Stimulated activated CD8-positive, alpha-beta memory T cell treated with anti-CD3 and anti-CD28 coated beads, Interleukin-7, amount 100 ng/mL, for 24 hours (primary cell): ENCODE results near the gene PILRA.
A peak's percentile ranks its signal among the peaks of the same experiment; 100 is the strongest.

ENCODE experiments used
- DNase-seq: peaks from one replicate; pipeline ENCODE4 v3.0.0-alpha.2; 2020; ENCODE audit warnings: low read depth

PILRA gene

GRCh38 chr7:100413346-100413745 lies 40.1 kb downstream of the PILRA start:
- DNase-seq: no peak

DNA sequence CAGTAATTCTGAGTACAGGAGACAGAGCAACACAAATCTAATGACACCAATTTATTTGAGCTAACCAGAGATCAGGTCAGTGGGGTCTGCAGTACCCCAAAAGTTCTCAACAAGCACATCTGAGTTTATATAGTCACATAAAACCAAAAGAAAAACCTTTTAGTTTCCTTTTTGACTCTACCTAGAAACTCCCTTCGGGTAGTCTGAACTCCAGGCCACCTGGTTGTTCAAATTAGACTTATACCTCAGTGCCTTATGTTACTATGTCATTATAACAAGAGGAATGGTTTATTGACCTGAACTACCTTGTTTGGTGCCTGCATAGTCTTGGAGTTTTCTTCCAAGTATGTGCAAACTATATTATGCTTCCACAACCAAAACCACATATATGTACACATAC lies 40.6 kb downstream of the PILRA start:
- no peak for DNase-seq

- DNase-seq: no peak
These were observed 42.2 kb downstream of the PILRA start for GRCh38 chr7:100415448-100415847.

DNA sequence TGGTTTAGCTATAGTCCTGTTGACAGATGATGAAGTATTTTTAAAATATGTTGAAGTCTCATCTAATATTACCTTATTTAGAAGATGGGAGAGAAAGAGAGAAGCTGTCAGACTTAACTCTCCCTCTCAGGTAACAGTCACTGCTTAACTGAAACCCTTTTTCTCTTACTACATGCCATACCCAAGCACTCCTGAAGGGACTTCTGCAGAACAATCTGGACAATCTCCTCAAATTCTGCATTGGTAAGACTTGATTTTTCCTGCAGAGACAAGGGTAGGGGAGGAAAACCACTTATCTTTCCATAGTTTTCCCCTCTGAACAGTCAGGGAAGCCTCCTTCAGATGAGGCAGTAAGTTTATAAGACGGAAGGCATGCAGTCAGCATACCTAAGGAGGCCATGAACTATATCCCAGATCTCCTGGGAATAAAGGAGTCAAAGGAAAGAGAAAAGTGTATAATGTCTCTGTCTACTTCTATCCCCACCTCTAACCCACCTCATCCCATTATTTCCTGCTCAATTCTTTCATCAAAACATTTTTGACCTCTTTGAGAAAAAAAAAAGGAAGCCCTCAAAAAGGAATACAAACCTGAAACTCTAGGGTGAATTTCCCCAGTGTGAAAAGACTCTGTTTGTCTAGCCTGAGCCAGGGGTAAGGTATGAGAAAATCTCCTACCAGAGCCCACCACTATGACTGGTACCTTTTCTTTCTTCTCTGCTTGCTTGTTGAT lies 45.8 kb downstream of the PILRA start:
- DNase-seq: no peak

GRCh38 chr7:100419660-100420226 lies 46.5 kb downstream of the PILRA start:
- no peak for DNase-seq

DNA sequence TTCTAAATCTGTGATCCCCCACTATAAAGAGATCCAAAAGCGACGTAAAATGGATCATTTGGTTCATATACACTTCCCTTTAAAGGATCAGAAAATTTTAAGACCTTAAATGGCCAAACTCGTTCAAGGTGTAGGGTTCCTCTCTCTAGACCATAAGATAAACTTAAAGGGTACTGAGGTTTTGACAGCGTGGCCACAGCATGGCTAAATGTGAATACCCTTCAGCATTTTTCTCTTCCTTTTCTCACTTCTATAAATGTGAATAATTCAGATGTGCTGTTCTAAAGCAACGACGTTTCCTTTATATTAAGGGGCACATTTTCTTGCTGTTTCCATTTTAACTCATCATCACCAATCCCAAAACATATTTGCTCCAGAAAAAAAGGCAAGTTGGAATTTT lies 50.0 kb downstream of the PILRA start:
- no peak for DNase-seq

DNA sequence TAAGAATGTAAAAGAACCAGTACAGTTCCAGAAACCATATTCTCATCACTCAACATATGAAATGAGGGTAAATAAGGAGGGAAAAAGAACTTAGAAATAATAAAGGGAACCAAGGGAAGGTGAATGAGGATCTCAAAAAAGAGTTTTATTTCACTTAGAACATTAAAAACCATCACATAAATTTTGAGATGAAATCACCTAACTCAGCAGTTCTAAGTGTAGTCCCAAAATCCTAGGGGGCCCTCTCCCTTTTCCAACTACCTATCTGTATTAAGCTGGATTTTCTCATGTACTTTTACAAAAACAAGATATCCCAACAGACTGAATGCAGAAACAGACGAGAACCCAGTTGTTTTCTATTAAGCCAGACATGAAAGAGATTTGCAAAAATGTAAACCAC lies 52.1 kb downstream of the PILRA start:
- DNase-seq: no peak

- no peak for DNase-seq
These were observed 53.2 kb downstream of the PILRA start for GRCh38 chr7:100426516-100426915.

- DNase-seq: no peak
These were observed 54.5 kb downstream of the PILRA start for GRCh38 chr7:100427762-100428198.

DNA sequence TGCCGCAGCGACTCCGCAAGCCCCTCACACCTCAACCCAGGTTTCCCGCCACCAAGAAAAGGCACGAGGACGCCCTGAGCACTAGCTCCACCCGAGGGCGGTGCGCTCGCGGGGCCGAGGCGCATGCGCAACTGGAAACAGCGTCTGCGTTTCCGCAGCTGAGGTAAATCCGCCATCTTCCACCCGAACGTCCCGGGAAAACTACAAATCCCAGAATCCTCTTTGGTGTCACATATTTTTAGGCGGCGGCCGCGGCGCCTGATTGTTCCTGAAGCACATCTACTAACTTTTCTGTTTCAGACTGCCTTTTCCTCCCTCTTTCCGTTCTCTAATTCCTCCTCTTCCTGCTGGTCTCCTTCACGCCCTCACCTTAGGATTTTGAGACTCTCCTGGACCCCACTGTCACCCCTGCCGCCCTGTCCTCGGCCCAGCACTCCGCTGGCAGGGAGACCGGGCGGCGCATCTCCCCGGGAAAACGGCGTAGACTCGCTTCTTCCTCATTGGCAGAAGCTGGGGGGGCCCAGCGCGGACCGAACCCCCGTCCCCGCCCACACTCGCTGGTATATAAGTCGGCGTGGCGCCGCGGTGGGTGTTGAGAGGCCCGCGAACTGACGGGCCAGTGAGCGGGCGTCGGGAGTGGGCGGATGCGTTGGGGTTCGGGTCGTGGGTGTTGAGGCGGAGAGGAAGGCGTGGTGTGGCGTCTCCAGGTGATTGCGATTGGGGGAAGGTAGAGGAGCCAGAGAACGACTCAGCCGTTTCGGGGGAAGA lies 55.1 kb downstream of the PILRA start, which contains the start of gene ZCWPW1:
TSS of gene ZCWPW1 (minus strand) at position 505 of the 768 bp plus-strand sequence. CDS start 8,054 bp downstream, outside the sequence.
- DNase-seq: peak; percentile 93

GRCh38 chr7:100428967-100429636 lies 55.8 kb downstream of the PILRA start:
- DNase-seq: peak; percentile 100

- DNase-seq: peak; percentile 97
These were observed 56.6 kb downstream of the PILRA start, which contains the start of gene MEPCE for GRCh38 chr7:100429637-100430492. TSS of gene MEPCE (plus strand) at chr7:100429831. CDS start at chr7:100430019, 188 bp downstream.

GRCh38 chr7:100430493-100431285 lies 57.4 kb downstream of the PILRA start:
- DNase-seq: no peak

DNA sequence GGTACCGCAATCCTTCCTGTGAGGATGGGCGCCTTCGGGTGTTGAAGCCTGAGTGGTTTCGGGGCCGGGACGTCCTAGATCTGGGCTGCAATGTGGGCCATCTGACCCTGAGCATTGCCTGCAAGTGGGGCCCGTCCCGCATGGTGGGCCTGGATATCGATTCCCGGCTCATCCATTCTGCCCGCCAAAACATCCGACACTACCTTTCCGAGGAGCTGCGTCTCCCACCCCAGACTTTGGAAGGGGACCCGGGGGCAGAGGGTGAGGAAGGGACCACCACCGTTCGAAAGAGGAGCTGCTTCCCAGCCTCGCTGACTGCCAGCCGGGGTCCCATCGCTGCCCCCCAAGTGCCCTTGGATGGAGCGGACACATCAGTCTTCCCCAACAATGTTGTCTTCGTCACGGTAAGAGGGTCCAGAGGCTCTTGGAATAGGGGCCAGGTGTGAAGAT lies 58.0 kb downstream of the PILRA start:
- no peak for DNase-seq

DNA sequence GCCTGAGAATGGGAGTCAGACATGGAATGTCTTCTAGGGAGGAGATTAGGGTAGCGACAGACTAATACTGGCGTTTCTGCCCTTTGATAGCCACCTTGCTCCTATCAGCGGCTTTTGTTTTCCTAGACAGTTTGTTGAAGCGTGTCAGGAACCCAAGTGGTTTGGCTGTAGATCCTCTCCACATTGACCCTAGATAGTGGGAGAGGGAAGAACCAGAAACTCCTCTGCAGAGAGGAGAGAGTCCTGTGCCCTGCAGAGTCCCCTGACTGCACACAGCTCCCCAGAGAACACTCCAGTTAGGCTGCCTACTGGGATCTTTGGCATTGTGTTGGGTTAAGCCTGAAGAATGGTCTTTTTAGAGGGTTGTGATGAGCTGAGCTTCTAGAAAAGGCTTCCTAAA lies 58.8 kb downstream of the PILRA start:
- no peak for DNase-seq

DNA sequence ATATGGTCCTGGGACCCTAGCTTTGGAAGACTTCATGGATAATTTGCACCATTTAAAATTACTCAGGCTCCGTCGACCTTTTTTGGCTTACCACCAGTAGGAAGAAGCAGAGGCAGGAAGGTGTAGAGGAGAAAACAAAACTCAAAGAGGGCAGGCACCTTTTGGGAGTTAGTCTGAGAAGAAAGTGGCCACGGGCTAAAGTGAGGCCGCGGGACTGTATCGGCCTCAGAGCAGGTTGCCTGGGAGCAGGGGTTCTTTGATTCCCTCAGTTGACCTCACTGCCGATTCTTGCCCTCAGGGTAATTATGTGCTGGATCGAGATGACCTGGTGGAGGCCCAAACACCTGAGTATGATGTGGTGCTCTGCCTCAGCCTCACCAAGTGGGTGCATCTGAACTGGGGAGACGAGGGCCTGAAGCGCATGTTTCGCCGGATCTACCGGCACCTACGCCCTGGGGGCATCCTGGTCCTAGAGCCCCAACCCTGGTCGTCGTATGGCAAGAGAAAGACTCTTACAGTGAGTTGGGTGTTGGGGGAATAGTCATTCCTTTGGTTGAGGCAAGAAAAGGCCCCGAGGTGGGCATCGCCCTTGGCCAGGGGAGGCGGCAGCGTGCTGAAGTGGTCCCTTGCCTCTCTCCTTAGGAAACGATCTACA lies 59.5 kb downstream of the PILRA start:
- no peak for DNase-seq

- DNase-seq: no peak
These were observed 59.9 kb downstream of the PILRA start for GRCh38 chr7:100433276-100433591.

DNA sequence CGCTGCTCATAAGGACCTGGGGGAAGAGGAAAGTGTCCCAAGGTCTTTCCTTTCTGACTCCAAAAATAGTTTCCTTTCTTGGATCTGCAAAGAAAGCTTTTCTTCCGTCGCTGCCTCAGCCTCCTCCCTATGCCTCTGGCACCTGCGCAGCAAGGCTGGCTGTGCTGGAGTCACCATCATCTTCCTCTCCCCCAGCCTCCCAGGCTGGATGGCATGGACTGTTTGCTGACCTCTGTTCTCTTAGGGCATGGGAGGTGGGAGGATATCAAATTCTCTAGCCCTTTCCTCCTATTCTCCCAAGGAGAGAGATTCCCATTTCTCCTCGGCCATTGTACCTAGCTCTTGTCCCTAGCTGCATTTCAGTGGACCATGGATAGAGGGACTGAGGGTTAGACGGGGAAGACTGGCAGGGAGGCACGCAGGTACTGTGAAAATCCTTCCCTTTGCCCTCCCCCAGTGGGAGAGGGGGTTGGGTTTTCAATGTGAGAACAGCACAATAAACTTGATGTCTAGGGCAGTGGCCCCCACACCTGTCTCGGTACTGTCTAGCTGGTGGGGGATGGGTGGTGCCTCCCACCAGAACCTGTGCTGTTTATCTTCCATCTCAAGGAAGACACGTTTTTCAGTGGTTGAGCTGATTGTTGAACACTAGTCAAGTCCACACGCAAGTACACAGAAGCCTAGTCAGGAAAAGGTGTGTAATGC lies 60.5 kb downstream of the PILRA start:
- no peak for DNase-seq
